Raji (cell line): ENCODE results near the gene CENPL.

ENCODE experiments used
- POLR2A ChIP-seq: IDR thresholded peaks from 2 replicates; pipeline ENCODE4 v1.6.1; 2011; ENCODE audit warnings: low read depth, low read length, control low read depth; ENCODE audit not compliant: insufficient read depth

CENPL gene

DNA sequence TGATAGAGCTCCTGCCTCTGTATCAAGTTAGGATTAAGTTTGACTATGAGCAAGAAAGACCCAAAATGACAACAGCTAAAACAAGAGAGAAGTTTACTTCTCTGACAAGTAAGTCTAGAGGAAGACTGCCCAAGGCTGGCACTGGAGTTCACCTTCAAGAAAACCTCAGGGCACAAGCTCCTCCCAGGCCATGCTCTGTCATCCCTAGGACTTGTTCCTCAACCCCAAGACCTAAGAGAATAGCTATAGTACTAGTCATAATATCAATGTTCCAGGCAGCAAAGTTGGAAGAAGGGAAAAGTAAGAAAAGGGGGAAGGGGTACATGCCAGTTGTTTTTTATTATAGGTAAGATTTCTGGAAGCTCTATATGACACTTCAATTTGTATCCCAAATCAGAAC lies 26.6 kb downstream of the CENPL start:
- no peak for TF ChIP-seq POLR2A

DNA sequence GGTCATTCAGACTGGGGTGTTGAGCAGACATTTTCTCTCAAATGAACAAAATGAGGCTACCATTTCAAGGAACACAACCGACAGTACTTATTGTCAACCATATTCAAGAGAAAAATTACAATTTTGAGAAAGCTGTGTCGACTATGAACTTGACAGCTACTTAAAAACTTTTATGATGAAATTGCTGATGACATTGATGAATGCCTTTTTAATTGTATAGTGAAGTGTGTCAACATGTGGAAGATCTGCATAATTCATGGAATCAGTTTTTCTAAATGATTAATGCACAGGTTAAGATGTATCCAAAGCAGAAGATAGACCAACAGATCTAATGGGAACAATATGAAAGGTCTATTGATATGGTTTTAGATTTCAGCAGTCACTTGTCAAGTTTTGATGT lies 34.8 kb downstream of the CENPL start:
- TF ChIP-seq POLR2A = no peak

DNA sequence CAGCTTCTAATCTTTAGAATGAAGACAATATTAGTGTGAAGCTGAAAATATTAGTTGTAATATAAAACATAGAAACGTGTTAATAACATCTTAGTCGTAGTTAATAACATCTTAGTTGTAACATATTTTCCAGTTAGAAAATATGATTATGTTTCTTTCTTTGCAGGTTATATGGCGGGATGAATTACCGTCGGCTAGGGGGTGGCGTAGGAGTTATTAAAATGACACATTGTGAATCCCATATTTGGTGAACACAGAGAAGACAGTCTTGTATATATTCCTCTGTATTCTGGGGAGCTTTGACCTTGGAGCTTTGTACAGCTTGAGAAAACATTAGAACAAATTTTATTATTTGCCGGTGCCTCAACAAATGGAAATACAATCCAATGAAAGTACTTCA lies 39.7 kb downstream of the CENPL start:
- TF ChIP-seq POLR2A = no peak

DNA sequence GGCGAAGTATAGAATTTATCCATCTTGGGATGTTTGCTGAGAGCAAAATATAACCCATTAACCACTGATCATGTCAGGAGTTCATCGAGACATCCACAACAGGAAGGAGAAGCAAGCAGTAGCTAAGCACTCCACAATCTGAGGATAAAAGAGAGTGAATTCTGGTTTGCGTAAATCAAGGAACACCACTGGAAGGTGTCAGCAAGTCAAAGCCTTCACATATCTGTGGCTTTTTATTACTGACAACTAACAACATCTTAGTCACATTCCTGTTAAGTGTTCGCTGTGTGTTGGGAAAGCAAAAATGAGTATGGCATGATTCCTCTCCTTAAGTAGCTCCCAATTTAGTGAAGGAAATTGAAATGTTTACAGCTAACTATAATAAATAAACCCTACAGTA lies 44.7 kb downstream of the CENPL start:
- no peak for TF ChIP-seq POLR2A

DNA sequence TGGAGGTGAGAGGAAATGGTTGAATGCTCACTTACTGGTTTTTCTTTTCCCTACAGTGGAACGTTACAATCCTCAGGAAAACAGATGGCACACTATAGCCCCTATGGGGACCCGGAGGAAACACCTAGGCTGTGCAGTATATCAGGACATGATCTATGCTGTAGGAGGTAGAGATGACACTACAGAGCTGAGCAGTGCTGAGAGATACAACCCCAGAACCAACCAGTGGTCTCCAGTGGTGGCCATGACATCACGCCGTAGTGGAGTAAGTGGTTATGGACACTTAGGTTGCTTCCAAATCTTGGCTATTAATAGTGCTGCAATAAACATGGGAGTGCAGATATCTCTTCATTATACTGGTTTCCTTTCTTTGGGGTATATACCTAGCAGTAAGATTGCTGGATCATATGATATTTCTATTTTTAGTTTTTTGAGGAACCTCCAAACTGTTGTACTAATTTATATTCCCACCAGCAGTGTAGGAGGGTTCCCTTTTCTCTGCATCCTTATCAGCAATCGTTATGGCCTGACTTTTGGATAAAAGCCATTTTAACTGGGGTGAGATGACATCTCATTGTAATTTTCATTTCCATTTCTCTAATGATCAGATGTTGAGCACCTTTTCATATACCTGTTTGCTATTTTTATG lies 49.0 kb downstream of the CENPL start:
- TF ChIP-seq POLR2A = no peak

DNA sequence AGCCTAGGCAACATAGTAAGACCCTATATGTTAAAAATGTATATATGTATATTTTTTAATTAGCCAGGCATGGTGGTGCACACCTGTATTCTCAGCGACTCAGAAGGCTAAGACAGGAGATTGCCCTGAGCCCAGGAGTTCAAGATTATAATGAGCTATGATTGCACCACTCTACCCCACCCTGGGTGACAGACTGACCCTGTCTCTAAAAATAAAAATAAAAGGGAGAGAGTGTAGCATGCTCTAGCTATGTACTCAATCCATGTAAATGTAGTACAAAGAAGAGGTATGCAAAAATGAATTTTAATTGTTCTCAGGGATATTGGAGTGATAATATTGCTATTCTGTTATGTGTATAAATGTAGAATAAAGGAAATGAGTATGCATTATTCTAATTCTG lies 53.1 kb downstream of the CENPL start:
- TF ChIP-seq POLR2A = no peak

DNA sequence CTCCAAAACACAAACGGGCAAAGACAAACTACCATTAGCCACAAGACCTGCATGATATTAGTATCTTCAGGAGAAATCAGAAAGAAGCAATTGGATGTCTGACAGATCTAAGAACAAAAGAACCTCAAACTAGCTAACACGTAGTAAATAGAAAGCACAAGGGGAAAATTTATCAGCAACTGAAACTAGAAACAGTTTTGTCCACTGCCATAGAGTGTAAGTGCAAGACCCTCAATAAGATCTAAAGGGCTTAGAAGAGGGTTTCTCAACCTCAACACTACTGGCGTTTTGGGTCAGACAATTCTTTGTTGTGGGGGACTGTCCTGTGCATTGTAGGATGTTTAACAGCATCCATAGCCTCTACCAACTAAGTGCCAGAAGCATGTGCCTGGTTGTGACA lies 55.9 kb downstream of the CENPL start:
- no peak for TF ChIP-seq POLR2A

DNA sequence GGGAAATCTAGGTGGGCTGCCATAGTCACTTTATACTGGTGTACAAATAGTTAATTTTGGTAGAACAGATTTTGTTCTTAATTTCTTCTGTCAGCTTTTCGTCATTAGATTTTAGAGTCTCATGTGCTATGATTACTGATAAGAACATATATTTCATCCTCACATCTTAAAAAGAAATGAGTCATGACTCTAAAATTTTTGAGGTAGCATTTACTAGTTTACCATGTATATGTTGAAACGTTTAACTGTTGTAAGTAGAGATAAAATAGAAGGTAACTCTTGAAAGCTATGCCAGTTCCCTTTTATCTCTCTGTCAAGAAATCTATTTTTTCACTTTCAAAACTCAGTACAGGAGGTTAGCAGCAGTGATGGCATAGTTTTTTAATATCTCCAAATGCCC lies 56.5 kb downstream of the CENPL start:
- no peak for TF ChIP-seq POLR2A

DNA sequence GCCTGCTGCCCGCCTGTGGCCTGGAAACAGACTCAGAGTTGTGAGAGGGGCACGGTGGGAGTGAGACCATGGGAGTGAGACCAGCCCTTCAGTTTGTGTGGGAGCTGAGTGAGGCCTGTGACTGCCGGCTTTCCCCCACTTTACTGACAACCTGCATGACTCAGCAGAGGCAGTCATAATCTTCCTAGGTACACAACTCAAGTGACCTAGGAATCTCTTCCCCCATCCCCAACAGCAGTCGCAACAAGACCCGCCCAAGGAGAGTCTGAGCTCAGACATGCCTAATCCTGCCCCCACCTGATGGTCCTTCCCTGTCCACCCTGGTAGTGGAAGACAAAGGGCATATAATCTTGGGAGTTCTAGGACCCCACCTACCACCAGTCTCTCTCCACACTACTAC lies 65.7 kb downstream of the CENPL start:
- no peak for TF ChIP-seq POLR2A

DNA sequence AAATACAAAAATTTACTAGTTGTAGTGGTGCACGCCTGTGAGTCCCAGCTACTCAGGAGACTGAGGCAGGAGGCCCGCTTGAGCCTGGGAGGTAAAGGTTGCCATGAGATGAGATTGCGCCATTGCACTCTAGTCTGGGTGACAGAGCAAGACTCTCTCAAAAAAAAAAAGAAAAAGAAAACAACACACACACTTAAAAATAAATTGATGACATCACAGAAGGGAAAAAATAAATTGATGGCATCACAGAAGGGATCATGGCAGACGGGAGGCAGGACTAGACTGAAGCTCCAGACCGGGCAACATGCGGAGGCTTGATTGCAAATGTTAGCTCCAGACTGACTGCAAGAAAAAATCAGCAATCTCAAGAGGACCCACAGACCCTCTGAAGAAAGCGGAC lies 66.6 kb downstream of the CENPL start:
- no peak for TF ChIP-seq POLR2A

DNA sequence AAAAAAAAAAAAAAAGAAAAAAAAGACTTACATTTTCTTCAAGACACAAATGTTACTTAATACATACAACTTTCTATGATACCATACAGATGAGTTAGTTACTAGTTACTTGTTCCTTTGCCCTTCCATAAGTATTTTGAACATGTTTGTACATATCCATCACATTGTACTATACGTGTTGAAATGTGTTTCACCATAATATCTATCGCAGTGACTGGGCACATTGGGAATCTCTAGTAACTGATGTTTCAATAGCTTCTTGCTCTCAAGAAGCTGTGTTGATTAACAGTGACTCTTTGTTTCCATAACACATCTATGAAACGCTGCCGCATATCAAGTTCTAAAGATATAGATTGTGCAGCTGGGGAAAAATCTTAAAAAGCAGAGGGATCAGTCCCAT lies 67.0 kb downstream of the CENPL start:
- TF ChIP-seq POLR2A = no peak

DNA sequence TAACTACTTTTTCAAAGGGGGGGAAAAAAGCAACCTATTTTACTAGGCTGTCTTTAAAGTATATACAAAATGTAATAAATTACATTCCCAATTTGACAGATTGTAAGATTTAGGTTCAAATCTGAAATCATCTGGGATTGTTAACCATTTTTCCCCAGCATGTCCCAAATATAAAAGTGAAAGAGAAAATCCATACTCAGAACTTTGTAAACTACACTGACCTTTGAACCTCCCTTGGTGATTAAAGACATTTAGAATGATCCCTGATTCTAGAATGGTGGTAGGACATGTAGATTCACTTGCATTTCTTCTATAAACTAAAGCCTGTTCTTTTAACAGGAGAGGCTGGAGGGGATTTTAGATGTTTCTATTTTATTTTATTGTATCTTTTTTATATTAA lies 70.9 kb downstream of the CENPL start:
- no peak for TF ChIP-seq POLR2A
